K562 (cell line): Measurements from ENCODE around the gene TM4SF4. TPM values are rescaled to one million over a fixed set of nuclear protein-coding genes. Genes with fewer than 3 reads are reported as not detected.

Source experiments
- ATAC-seq: fragments of 200-7000 bp; cut with Tn5 transposase; 3 replicates; pipeline ENCODE4 v1.9.1; 2020; ENCODE audit warnings: moderate library complexity
- BruUV-seq: library from RNA; stranded (reverse); fragments of 400-500 nt; replicated peaks from 2 replicates; lab custom pipeline; 2021; lab: Mats Ljungman, UMichigan
- CTCF ChIA-PET: fragments of 300-600 bp; formaldehyde crosslinking; extraction: SDS; loops from one replicate; lab custom pipeline; 2021; ENCODE audit warnings: low intra/inter-chr PET ratio; lab: Yijun Ruan, JAX
- POLR2A ChIA-PET: fragments of 300-600, 350-650 bp; sonication (Branson Sonifier 250); formaldehyde crosslinking; extraction: SDS; loops from one replicate; lab custom pipeline; 2021; ENCODE audit warnings: antibody characterized with exemption, inconsistent platforms; lab: Yijun Ruan, JAX
- DNase-seq, 4 experiments: peaks; one replicate each; pipeline versions ENCODE4 v3.0.0 to v3.0.0-alpha.2; 2011 to 2018; ENCODE audit warnings: low spot score in 3 of 4, mixed read lengths in 3 of 4; ENCODE audit errors: extremely low read depth in 1 of 4
- FAIRE-seq: peaks from 2 replicates; lab custom pipeline; 2011; peaks lifted over from hg19 to GRCh38; lab: Jason Lieb, UNC
- H2AFZ ChIP-seq: 2 replicates; pipeline ENCODE4 v1.6.0; 2011; ENCODE audit warnings: low read depth, low read length, control low read depth, inconsistent platforms
- H3K27ac ChIP-seq: fragments of 200-600 bp; 3 replicates; pipeline ENCODE4 v1.8.0; 2011; ENCODE audit warnings: low read depth, mild to moderate bottlenecking, control low read depth, inconsistent platforms, low read length, moderate library complexity, mixed read lengths; ENCODE audit errors: extremely low read depth
- H3K27me3 ChIP-seq, 2 experiments: fragments of 300-600 bp in 1 of 2; 2 replicates in 1 of 2; 3 replicates in 1 of 2; pipeline versions ENCODE4 v1.6.0 to v1.8.0; 2011; ENCODE audit warnings: inconsistent platforms in 2 of 2, low read length in 2 of 2, mild to moderate bottlenecking in 1 of 2, mixed read lengths in 1 of 2, moderate library complexity in 1 of 2; ENCODE audit not compliant: control insufficient read depth in 2 of 2, insufficient read depth in 2 of 2
- H3K36me3 ChIP-seq: fragments of 300-600 bp; 3 replicates; pipeline ENCODE4 v1.8.0; 2011; ENCODE audit warnings: mild to moderate bottlenecking, low read length, inconsistent platforms; ENCODE audit not compliant: control insufficient read depth, insufficient read depth
- H3K4me1 ChIP-seq, 2 experiments: fragments of 200-600 bp in 1 of 2; replicated peaks in 1 of 2; 2 replicates in 1 of 2; 3 replicates in 1 of 2; pipeline versions ENCODE4 v1.5.1 to v1.8.0; 2011; ENCODE audit warnings: inconsistent platforms in 2 of 2, low read length in 2 of 2, mild to moderate bottlenecking in 1 of 2, mixed read lengths in 1 of 2, moderate library complexity in 1 of 2; ENCODE audit not compliant: control insufficient read depth in 2 of 2, insufficient read depth in 2 of 2
- H3K4me2 ChIP-seq: 2 replicates; pipeline ENCODE4 v1.6.1; 2011; ENCODE audit warnings: low read length, control low read depth, inconsistent platforms, mixed read lengths; ENCODE audit not compliant: insufficient read depth
- H3K4me3 ChIP-seq: fragments of 200-600 bp; sonication (generic), shearing (Covaris generic); 2 replicates; pipeline ENCODE4 v1.5.1; 2016; ENCODE audit warnings: control low read depth, inconsistent platforms
- H3K79me2 ChIP-seq: fragments of 200-600 bp; 3 replicates; pipeline ENCODE4 v1.8.0; 2011; ENCODE audit warnings: low read length, inconsistent platforms; ENCODE audit not compliant: control insufficient read depth, insufficient read depth
- H3K9ac ChIP-seq, 2 experiments: 2 replicates each; pipeline versions ENCODE4 v1.6.0 to v1.6.1; 2011; ENCODE audit warnings: low read depth in 2 of 2, low read length in 2 of 2, control low read depth in 1 of 2, inconsistent platforms in 1 of 2, mild to moderate bottlenecking in 1 of 2, mixed read lengths in 1 of 2; ENCODE audit not compliant: insufficient read depth in 1 of 2
- H3K9me1 ChIP-seq: one replicate; pipeline ENCODE4 v1.6.0; 2011; ENCODE audit warnings: inconsistent platforms, mild to moderate bottlenecking, low read length, moderate library complexity; ENCODE audit not compliant: control insufficient read depth, insufficient read depth
- H3K9me3 ChIP-seq: replicated peaks from 2 replicates; pipeline ENCODE4 v1.5.1; 2011; ENCODE audit warnings: low read depth, low read length, inconsistent platforms; ENCODE audit not compliant: control insufficient read depth, insufficient read depth
- H4K20me1 ChIP-seq: replicated peaks from 2 replicates; pipeline ENCODE4 v1.6.1; 2011; ENCODE audit warnings: low read length, inconsistent platforms, mixed read lengths; ENCODE audit not compliant: control insufficient read depth, insufficient read depth
- MAFF ChIP-seq: IDR thresholded peaks from 2 replicates; pipeline ENCODE4 v1.6.1; 2012; ENCODE audit warnings: low read length, improper control_type of control experiment
- NCOA6 ChIP-seq: fragments of 450-650 bp; IDR thresholded peaks from 2 replicates; pipeline ENCODE4 v1.6.1; 2017; ENCODE audit warnings: mild to moderate bottlenecking
- WGBS: fragments of 100-300 bp; shearing (Covaris generic); methylation state at CpG from one replicate; pipeline ENCODE4 v1.1.6; 2016; ENCODE audit warnings: low coverage, mixed read lengths; ENCODE audit not compliant: insufficient coverage; ENCODE audit errors: missing lambda C conversion rate; 5-methylcytosine and 5-hydroxymethylcytosine counted together
- in situ Hi-C: fragments of 300-500 bp; cut with MboI; formaldehyde crosslinking; loops from 4 replicates; pipeline ENCODE4 v1.15.0; 2018; ENCODE audit warnings: inconsistent platforms, mixed read lengths
- intact Hi-C: fragments of 100-400 bp; cut with micrococcal nuclease; formaldehyde crosslinking; loops from 2 replicates; pipeline ENCODE4 v1.14.2; 2022
- polyA plus RNA-seq, 8 experiments: library from polyadenylated mRNA; depleted of rRNA in 4 of 8; stranded (reverse) in 5 of 8; unstranded in 3 of 8; fragments of >200 nt; fragmentation: Nextera tagmentation in 2 of 8; fragmentation: Illumina TruSeq in 1 of 8; extraction: Ambion mirVana in 2 of 8; extraction: Trizol in 1 of 8; gene quantifications; 2 replicates each; pipeline versions ENCODE4 v1.2.1 to v1.2.3, GENCODE V29; 2011 to 2014; ENCODE audit warnings: inconsistent platforms in 1 of 8, missing spikeins in 1 of 8
- total RNA-seq, 7 experiments: library from RNA; depleted of rRNA in 6 of 7; stranded (reverse); fragments of >200 nt in 6 of 7; fragmentation: Illumina TruSeq in 2 of 7; extraction: Trizol in 2 of 7; gene quantifications; 2 replicates each; pipeline versions ENCODE4 v1.2.1 to v1.2.3, GENCODE V29; 2011 to 2021; ENCODE audit warnings: low replicate concordance in 1 of 7
- TF ChIP-seq, protein P1 (sequence below): fragments of 450-650 bp; formaldehyde crosslinking; conservative IDR thresholded peaks from 2 replicates; pipeline ENCODE4 v1.4.0; 2022; ENCODE audit warnings: mild to moderate bottlenecking, missing genetic modification characterization
- TF ChIP-seq, protein P2 (sequence below), 2 experiments: fragments of 450-650 bp; formaldehyde crosslinking in 1 of 2; IDR thresholded peaks; 2 replicates each; pipeline versions ENCODE4 v1.4.0 to v1.6.1; 2014 to 2020; ENCODE audit warnings: mild to moderate bottlenecking in 2 of 2, borderline replicate concordance in 1 of 2, low read depth in 1 of 2
- TF ChIP-seq, protein P3 (sequence below): fragments of 150-350 bp; IDR thresholded peaks from 2 replicates; pipeline ENCODE4 v1.6.1; 2014; ENCODE audit warnings: low read depth, mild to moderate bottlenecking, low read length, borderline replicate concordance

The TM4SF4 gene
- total and polyA plus RNA-seq, 9 of the 15 experiments (the other 6 are each of a cell fraction or from before 2014, with no cell fraction given): 0.31 TPM; not detected in 8

DNA sequence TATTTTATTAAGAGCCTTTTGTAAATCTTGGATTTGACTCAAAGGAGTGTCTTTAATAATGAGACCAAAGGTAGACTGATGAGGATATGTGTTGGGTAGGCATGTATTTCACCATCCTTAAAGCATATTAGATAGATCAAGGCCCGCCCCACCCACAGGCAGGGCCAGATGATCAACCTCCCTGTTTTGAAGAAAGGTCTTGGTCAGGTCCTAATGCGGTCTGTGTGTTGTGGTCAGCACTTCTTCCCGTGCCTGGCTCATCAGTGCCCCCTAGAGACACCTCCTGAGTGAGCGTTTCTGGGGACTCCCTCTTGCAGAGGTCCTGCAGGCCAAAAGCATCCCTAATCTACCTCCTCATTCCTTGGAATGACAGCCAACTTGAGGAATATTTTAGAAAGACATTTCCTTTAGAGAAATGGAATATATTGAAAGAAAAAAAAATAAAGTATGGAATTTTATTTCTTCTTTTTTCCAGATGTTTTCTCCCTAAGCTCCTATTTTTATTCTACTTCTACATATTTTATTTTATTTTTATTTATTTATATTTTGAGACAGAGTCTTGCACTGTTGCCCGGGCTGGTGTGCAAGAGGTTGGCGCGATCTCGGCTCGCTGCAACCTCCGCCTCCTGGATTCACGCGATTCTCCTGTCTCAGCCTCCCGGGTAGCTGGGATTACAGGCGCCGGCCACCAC, 6.0 kb downstream of the TM4SF4 start (continued):
- TF ChIP-seq, protein P1, sequence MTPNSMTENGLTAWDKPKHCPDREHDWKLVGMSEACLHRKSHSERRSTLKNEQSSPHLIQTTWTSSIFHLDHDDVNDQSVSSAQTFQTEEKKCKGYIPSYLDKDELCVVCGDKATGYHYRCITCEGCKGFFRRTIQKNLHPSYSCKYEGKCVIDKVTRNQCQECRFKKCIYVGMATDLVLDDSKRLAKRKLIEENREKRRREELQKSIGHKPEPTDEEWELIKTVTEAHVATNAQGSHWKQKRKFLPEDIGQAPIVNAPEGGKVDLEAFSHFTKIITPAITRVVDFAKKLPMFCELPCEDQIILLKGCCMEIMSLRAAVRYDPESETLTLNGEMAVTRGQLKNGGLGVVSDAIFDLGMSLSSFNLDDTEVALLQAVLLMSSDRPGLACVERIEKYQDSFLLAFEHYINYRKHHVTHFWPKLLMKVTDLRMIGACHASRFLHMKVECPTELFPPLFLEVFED (CRISPR knock-in tag): no peak
- TF ChIP-seq NCOA6 (no peak), MAFF (peak; percentile 21; the same call in 1 of the 2 replicates)

DNA sequence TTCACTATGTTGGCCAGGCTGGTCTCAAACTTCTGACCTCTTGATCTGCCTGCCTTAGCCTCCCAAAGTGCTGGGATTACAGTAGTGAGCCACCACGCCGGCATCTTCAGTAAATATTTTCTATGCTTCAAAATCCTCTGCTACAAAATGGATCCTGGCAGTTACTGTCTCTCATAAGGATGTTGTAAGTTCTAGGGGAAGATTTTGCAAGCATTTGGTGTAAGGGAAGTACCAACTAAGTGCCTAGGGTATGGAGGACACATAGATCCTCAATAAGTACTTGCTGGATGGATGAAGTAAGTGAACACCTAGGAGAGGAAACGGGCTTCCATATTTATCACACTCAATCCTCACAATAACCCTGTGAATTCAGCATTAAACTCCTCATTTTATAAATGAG, 6.6 kb downstream of the TM4SF4 start:
- intact Hi-C loops: loop anchor here (5.0 kb wide), 1 partner anchor 524 kb away; no protein-coding TSS in a partner anchor
- Histone ChIP-seq H3K9me1 (no peaks in the 10 kb centered on the region), H3K4me3 (no peak overlapping the region), H3K36me3 (no peaks in the 10 kb centered on the region), H3K9ac (no peak overlapping the region), H3K27me3 (peaks cover 0 to 4% of the 10 kb centered on the region in 2 experiments; a peak in 2 of 5 replicates), H3K79me2 (no peaks in the 10 kb centered on the region), H3K4me2 (no peak overlapping the region), H4K20me1 (no peaks in the 10 kb centered on the region), H2AFZ (no peak overlapping the region), H3K4me1 (no peaks in the 10 kb centered on the region), H3K27ac (no peak overlapping the region), H3K9me3 (no peaks in the 10 kb centered on the region)
- DNase-seq (no peak), FAIRE-seq (no peak), ATAC-seq (no peak)
- WGBS: 0% methylated on average over 3 of the region's 3 CpGs
- in situ Hi-C loops: loop anchor here (10.0 to 25.0 kb wide), 2 partner anchors 366 to 519 kb away; no protein-coding TSS in a partner anchor
- ChIA-PET CTCF (interaction anchor here (1.3 kb wide), 1 partner anchor 128 kb away, joined by 3 read pairs; no protein-coding TSS in a partner anchor), POLR2A (interaction anchor here (0.6 kb wide), 1 partner anchor 46 kb away, joined by 3 read pairs; no protein-coding TSS in a partner anchor)
- BruUV-seq: no TSS peak
- TF ChIP-seq, protein P2, sequence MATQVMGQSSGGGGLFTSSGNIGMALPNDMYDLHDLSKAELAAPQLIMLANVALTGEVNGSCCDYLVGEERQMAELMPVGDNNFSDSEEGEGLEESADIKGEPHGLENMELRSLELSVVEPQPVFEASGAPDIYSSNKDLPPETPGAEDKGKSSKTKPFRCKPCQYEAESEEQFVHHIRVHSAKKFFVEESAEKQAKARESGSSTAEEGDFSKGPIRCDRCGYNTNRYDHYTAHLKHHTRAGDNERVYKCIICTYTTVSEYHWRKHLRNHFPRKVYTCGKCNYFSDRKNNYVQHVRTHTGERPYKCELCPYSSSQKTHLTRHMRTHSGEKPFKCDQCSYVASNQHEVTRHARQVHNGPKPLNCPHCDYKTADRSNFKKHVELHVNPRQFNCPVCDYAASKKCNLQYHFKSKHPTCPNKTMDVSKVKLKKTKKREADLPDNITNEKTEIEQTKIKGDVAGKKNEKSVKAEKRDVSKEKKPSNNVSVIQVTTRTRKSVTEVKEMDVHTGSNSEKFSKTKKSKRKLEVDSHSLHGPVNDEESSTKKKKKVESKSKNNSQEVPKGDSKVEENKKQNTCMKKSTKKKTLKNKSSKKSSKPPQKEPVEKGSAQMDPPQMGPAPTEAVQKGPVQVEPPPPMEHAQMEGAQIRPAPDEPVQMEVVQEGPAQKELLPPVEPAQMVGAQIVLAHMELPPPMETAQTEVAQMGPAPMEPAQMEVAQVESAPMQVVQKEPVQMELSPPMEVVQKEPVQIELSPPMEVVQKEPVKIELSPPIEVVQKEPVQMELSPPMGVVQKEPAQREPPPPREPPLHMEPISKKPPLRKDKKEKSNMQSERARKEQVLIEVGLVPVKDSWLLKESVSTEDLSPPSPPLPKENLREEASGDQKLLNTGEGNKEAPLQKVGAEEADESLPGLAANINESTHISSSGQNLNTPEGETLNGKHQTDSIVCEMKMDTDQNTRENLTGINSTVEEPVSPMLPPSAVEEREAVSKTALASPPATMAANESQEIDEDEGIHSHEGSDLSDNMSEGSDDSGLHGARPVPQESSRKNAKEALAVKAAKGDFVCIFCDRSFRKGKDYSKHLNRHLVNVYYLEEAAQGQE (IDR thresholded peaks at IDR 0.05; ENCODE audit: borderline replicate concordance): no peak
- TF ChIP-seq, protein P2 (CRISPR knock-in tag; IDR thresholded peaks at IDR 0.05; ENCODE audit: low read depth): no peak
- TF ChIP-seq, protein P3, sequence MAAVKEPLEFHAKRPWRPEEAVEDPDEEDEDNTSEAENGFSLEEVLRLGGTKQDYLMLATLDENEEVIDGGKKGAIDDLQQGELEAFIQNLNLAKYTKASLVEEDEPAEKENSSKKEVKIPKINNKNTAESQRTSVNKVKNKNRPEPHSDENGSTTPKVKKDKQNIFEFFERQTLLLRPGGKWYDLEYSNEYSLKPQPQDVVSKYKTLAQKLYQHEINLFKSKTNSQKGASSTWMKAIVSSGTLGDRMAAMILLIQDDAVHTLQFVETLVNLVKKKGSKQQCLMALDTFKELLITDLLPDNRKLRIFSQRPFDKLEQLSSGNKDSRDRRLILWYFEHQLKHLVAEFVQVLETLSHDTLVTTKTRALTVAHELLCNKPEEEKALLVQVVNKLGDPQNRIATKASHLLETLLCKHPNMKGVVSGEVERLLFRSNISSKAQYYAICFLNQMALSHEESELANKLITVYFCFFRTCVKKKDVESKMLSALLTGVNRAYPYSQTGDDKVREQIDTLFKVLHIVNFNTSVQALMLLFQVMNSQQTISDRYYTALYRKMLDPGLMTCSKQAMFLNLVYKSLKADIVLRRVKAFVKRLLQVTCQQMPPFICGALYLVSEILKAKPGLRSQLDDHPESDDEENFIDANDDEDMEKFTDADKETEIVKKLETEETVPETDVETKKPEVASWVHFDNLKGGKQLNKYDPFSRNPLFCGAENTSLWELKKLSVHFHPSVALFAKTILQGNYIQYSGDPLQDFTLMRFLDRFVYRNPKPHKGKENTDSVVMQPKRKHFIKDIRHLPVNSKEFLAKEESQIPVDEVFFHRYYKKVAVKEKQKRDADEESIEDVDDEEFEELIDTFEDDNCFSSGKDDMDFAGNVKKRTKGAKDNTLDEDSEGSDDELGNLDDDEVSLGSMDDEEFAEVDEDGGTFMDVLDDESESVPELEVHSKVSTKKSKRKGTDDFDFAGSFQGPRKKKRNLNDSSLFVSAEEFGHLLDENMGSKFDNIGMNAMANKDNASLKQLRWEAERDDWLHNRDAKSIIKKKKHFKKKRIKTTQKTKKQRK: no peak
